ENCODE measurements around the gene TBC1D16.

TBC1D16 gene

GRCh38 chr17:80025140-80025539 lies 10.5 kb downstream of the TBC1D16 start:
- Histone ChIP-seq H3K4me1 (ENCODE audit: insufficient read depth, low read length) (peaks cover 13% of the 10 kb centered on the region), H3K27ac (ENCODE audit: low read length) (no peak overlapping the region), H4K20me1 (ENCODE audit: insufficient read depth, low read length) (peaks cover 14% of the 10 kb centered on the region), H3K27me3 (ENCODE audit: insufficient read depth, low read length, poor library complexity) (no peaks in the 10 kb centered on the region), H2AFZ (ENCODE audit: low read depth, low read length) (no peak overlapping the region), H3K9ac (ENCODE audit: low read depth, low read length) (no peak overlapping the region), H3K4me3 (ENCODE audit: low read depth in 1 of 2, low read length in 2 of 2) (no peak overlapping the region), H3K9me3 (ENCODE audit: insufficient read depth, low read length, severe bottlenecking) (no peaks in the 10 kb centered on the region), H3K79me2 (ENCODE audit: insufficient read depth, low read length) (no peaks in the 10 kb centered on the region; the same call in 1 of the 2 replicates), H3K36me3 (ENCODE audit: insufficient read depth, low read length) (no peaks in the 10 kb centered on the region), H3K4me2 (ENCODE audit: insufficient read depth, low read length) (no peak overlapping the region)
- DNase-seq (peak; percentile 33), ATAC-seq (ENCODE audit: insufficient read depth, low read depth) (peak; percentile 56; the same call in 1 of the 3 replicates)
- no peak for TF ChIP-seq EZH2 (IDR thresholded peaks at IDR 0.05; ENCODE audit: borderline replicate concordance, low read depth, low read length, severe bottlenecking)
- TF ChIP-seq CTCF (IDR thresholded peaks at IDR 0.05; ENCODE audit: borderline replicate concordance, extremely low read depth, low read length, poor library complexity, severe bottlenecking), result peak; percentile 12

- H3K36me3 ChIP-seq (ENCODE audit: insufficient read depth, low read length), result no peaks in the 10 kb centered on the region
- H3K9ac ChIP-seq (ENCODE audit: low read depth, low read length), result no peak overlapping the region
- H3K4me2 ChIP-seq (ENCODE audit: insufficient read depth, low read length), result no peak overlapping the region
- no peak overlapping the region for H2AFZ ChIP-seq (ENCODE audit: low read depth, low read length)
- ATAC-seq (ENCODE audit: insufficient read depth, low read depth), result no peak; the same call in 2 of the 3 replicates
- H3K4me3 ChIP-seq (ENCODE audit: low read depth in 1 of 2, low read length in 2 of 2), result no peak overlapping the region
- no peaks in the 10 kb centered on the region; the same call in 1 of the 2 replicates for H3K79me2 ChIP-seq (ENCODE audit: insufficient read depth, low read length)
- H3K9me3 ChIP-seq (ENCODE audit: insufficient read depth, low read length, severe bottlenecking), result no peaks in the 10 kb centered on the region
- no peak overlapping the region for H3K27ac ChIP-seq (ENCODE audit: low read length)
- H3K4me1 ChIP-seq (ENCODE audit: insufficient read depth, low read length), result peaks cover 8% of the 10 kb centered on the region
- H4K20me1 ChIP-seq (ENCODE audit: insufficient read depth, low read length), result peaks cover 9% of the 10 kb centered on the region
- no peak for DNase-seq
- TF ChIP-seq EZH2 (IDR thresholded peaks at IDR 0.05; ENCODE audit: borderline replicate concordance, low read depth, low read length, severe bottlenecking) (no peak), CTCF (IDR thresholded peaks at IDR 0.05; ENCODE audit: borderline replicate concordance, extremely low read depth, low read length, poor library complexity, severe bottlenecking) (no peak)
- no peaks in the 10 kb centered on the region for H3K27me3 ChIP-seq (ENCODE audit: insufficient read depth, low read length, poor library complexity)
These were observed 11.3 kb downstream of the TBC1D16 start for GRCh38 chr17:80024206-80024972.

- Histone ChIP-seq H2AFZ (ENCODE audit: low read depth, low read length) (no peak overlapping the region), H3K4me2 (ENCODE audit: insufficient read depth, low read length) (no peak overlapping the region), H4K20me1 (ENCODE audit: insufficient read depth, low read length) (peaks cover 7% of the 10 kb centered on the region), H3K79me2 (ENCODE audit: insufficient read depth, low read length) (no peaks in the 10 kb centered on the region; the same call in 1 of the 2 replicates), H3K27me3 (ENCODE audit: insufficient read depth, low read length, poor library complexity) (no peaks in the 10 kb centered on the region), H3K4me1 (ENCODE audit: insufficient read depth, low read length) (peaks cover under 1% of the 10 kb centered on the region), H3K9me3 (ENCODE audit: insufficient read depth, low read length, severe bottlenecking) (no peaks in the 10 kb centered on the region), H3K9ac (ENCODE audit: low read depth, low read length) (no peak overlapping the region), H3K27ac (ENCODE audit: low read length) (no peak overlapping the region), H3K4me3 (ENCODE audit: low read depth in 1 of 2, low read length in 2 of 2) (no peak overlapping the region), H3K36me3 (ENCODE audit: insufficient read depth, low read length) (no peaks in the 10 kb centered on the region)
- ATAC-seq (ENCODE audit: insufficient read depth, low read depth) (no peak; the same call in 2 of the 3 replicates), DNase-seq (no peak)
- TF ChIP-seq CTCF (IDR thresholded peaks at IDR 0.05; ENCODE audit: borderline replicate concordance, extremely low read depth, low read length, poor library complexity, severe bottlenecking), result no peak
- no peak for TF ChIP-seq EZH2 (IDR thresholded peaks at IDR 0.05; ENCODE audit: borderline replicate concordance, low read depth, low read length, severe bottlenecking)
These were observed 12.0 kb downstream of the TBC1D16 start for GRCh38 chr17:80023481-80024205.
